ENCODE data around the gene GDF9. TPM values are rescaled to one million over a fixed set of nuclear protein-coding genes. Genes with fewer than 3 reads are reported as not detected.
A peak's percentile ranks its signal among the peaks of the same experiment; 100 is the strongest.

Gene GDF9
- total RNA-seq, 1 donor from 2014 or later, result 0.69 TPM

GRCh38 chr5:132883261-132883834 lies 17.1 kb upstream of the GDF9 start:
- H3K27me3 Mint-ChIP-seq (ENCODE audit: unreplicated experiment), result no peaks in the 10 kb centered on the region
- H3K36me3 Mint-ChIP-seq (ENCODE audit: unreplicated experiment), result no peaks in the 10 kb centered on the region
- no peaks in the 10 kb centered on the region for H3K9me3 Mint-ChIP-seq (ENCODE audit: unreplicated experiment)
- peak; percentile 45 for TF ChIP-seq CTCF (IDR thresholded peaks at IDR 0.05; ENCODE audit: partially characterized antibody, unreplicated experiment)
- H3K4me3 Mint-ChIP-seq (ENCODE audit: unreplicated experiment), result no peak overlapping the region
- H3K27ac Mint-ChIP-seq (ENCODE audit: unreplicated experiment), result no peak overlapping the region
- DNase-seq, result peak; percentile 29
- H3K4me1 Mint-ChIP-seq (ENCODE audit: low read depth, unreplicated experiment), result no peaks in the 10 kb centered on the region

- Mint-ChIP-seq H3K9me3 (ENCODE audit: unreplicated experiment) (peaks cover 3% of the 10 kb centered on the region), H3K4me3 (ENCODE audit: unreplicated experiment) (no peak overlapping the region), H3K4me1 (ENCODE audit: low read depth, unreplicated experiment) (no peaks in the 10 kb centered on the region), H3K27ac (ENCODE audit: unreplicated experiment) (no peak overlapping the region), H3K27me3 (ENCODE audit: unreplicated experiment) (no peaks in the 10 kb centered on the region), H3K36me3 (ENCODE audit: unreplicated experiment) (no peaks in the 10 kb centered on the region)
- DNase-seq, result no peak
- TF ChIP-seq CTCF (IDR thresholded peaks at IDR 0.05; ENCODE audit: partially characterized antibody, unreplicated experiment), result no peak
Observed at GRCh38 chr5:132877938-132878337, 11.7 kb upstream of the GDF9 start.

- Mint-ChIP-seq H3K4me3 (ENCODE audit: unreplicated experiment) (no peak overlapping the region), H3K4me1 (ENCODE audit: low read depth, unreplicated experiment) (no peaks in the 10 kb centered on the region), H3K27ac (ENCODE audit: unreplicated experiment) (no peak overlapping the region), H3K36me3 (ENCODE audit: unreplicated experiment) (no peaks in the 10 kb centered on the region), H3K9me3 (ENCODE audit: unreplicated experiment) (peaks cover 5% of the 10 kb centered on the region), H3K27me3 (ENCODE audit: unreplicated experiment) (peaks cover 2% of the 10 kb centered on the region)
- DNase-seq, result no peak
- TF ChIP-seq CTCF (IDR thresholded peaks at IDR 0.05; ENCODE audit: partially characterized antibody, unreplicated experiment), result no peak
Observed at GRCh38 chr5:132877466-132877865, 11.2 kb upstream of the GDF9 start.

GRCh38 chr5:132876020-132876759 lies 9.9 kb upstream of the GDF9 start:
- Mint-ChIP-seq H3K36me3 (ENCODE audit: unreplicated experiment) (no peaks in the 10 kb centered on the region), H3K9me3 (ENCODE audit: unreplicated experiment) (peaks cover 6% of the 10 kb centered on the region), H3K4me3 (ENCODE audit: unreplicated experiment) (no peak overlapping the region), H3K4me1 (ENCODE audit: low read depth, unreplicated experiment) (no peaks in the 10 kb centered on the region), H3K27me3 (ENCODE audit: unreplicated experiment) (peaks cover 2% of the 10 kb centered on the region), H3K27ac (ENCODE audit: unreplicated experiment) (no peak overlapping the region)
- DNase-seq, result no peak
- no peak for TF ChIP-seq CTCF (IDR thresholded peaks at IDR 0.05; ENCODE audit: partially characterized antibody, unreplicated experiment)

- peaks cover 6% of the 10 kb centered on the region for H3K9me3 Mint-ChIP-seq (ENCODE audit: unreplicated experiment)
- no peaks in the 10 kb centered on the region for H3K4me1 Mint-ChIP-seq (ENCODE audit: low read depth, unreplicated experiment)
- no peak for DNase-seq
- peaks cover 2% of the 10 kb centered on the region for H3K27me3 Mint-ChIP-seq (ENCODE audit: unreplicated experiment)
- H3K27ac Mint-ChIP-seq (ENCODE audit: unreplicated experiment), result no peak overlapping the region
- H3K36me3 Mint-ChIP-seq (ENCODE audit: unreplicated experiment), result no peaks in the 10 kb centered on the region
- H3K4me3 Mint-ChIP-seq (ENCODE audit: unreplicated experiment), result no peak overlapping the region
- TF ChIP-seq CTCF (IDR thresholded peaks at IDR 0.05; ENCODE audit: partially characterized antibody, unreplicated experiment), result no peak
Observed at GRCh38 chr5:132873930-132874271, 7.6 kb upstream of the GDF9 start.
